ENCODE data around the gene RAB31.

DNA sequence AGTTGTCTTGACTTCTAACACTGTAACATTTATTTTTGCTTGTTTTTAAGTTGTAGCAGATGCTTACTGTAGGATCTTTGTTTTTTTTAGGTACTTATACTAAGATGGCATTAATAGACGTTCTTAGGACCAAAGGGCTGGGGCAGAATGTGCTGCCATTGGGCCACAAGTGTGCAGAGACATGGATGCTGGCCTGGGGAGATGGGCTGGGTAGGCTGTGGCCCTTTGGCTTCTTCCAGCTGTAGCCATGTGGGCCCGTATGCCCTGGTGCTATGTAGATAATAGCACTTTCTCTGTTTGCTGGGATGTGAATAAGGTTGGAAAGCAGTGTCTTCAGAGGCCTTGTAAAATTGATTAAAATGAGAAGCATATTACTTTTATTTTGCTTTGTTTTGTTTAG is 18.8 kb downstream of the RAB31 start:
- TF ChIP-seq, protein P1, sequence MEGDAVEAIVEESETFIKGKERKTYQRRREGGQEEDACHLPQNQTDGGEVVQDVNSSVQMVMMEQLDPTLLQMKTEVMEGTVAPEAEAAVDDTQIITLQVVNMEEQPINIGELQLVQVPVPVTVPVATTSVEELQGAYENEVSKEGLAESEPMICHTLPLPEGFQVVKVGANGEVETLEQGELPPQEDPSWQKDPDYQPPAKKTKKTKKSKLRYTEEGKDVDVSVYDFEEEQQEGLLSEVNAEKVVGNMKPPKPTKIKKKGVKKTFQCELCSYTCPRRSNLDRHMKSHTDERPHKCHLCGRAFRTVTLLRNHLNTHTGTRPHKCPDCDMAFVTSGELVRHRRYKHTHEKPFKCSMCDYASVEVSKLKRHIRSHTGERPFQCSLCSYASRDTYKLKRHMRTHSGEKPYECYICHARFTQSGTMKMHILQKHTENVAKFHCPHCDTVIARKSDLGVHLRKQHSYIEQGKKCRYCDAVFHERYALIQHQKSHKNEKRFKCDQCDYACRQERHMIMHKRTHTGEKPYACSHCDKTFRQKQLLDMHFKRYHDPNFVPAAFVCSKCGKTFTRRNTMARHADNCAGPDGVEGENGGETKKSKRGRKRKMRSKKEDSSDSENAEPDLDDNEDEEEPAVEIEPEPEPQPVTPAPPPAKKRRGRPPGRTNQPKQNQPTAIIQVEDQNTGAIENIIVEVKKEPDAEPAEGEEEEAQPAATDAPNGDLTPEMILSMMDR (IDR thresholded peaks at IDR 0.05; ENCODE audit: poor library complexity, severe bottlenecking): no peak
- no peak for TF ChIP-seq EP300 (conservative IDR thresholded peaks at IDR 0.05; ENCODE audit: poor library complexity, severe bottlenecking)
- no peak for TF ChIP-seq SMC3 (conservative IDR thresholded peaks at IDR 0.05; ENCODE audit: poor library complexity)
- no peak for TF ChIP-seq TAF1 (IDR thresholded peaks at IDR 0.05; ENCODE audit: low read depth)
- TF ChIP-seq RAD21 (conservative IDR thresholded peaks at IDR 0.05): no peak
- TF ChIP-seq POLR2AphosphoS5 (IDR thresholded peaks at IDR 0.05): no peak
- no peak for TF ChIP-seq EZH2 (IDR thresholded peaks at IDR 0.05; ENCODE audit: borderline replicate concordance, insufficient read depth, low read length, poor library complexity, severe bottlenecking)
- TF ChIP-seq, protein P2, sequence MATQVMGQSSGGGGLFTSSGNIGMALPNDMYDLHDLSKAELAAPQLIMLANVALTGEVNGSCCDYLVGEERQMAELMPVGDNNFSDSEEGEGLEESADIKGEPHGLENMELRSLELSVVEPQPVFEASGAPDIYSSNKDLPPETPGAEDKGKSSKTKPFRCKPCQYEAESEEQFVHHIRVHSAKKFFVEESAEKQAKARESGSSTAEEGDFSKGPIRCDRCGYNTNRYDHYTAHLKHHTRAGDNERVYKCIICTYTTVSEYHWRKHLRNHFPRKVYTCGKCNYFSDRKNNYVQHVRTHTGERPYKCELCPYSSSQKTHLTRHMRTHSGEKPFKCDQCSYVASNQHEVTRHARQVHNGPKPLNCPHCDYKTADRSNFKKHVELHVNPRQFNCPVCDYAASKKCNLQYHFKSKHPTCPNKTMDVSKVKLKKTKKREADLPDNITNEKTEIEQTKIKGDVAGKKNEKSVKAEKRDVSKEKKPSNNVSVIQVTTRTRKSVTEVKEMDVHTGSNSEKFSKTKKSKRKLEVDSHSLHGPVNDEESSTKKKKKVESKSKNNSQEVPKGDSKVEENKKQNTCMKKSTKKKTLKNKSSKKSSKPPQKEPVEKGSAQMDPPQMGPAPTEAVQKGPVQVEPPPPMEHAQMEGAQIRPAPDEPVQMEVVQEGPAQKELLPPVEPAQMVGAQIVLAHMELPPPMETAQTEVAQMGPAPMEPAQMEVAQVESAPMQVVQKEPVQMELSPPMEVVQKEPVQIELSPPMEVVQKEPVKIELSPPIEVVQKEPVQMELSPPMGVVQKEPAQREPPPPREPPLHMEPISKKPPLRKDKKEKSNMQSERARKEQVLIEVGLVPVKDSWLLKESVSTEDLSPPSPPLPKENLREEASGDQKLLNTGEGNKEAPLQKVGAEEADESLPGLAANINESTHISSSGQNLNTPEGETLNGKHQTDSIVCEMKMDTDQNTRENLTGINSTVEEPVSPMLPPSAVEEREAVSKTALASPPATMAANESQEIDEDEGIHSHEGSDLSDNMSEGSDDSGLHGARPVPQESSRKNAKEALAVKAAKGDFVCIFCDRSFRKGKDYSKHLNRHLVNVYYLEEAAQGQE (IDR thresholded peaks at IDR 0.05; ENCODE audit: borderline replicate concordance): no peak
- TF ChIP-seq MXI1 (conservative IDR thresholded peaks at IDR 0.05; ENCODE audit: poor library complexity, severe bottlenecking): no peak

All from neural cell (in vitro differentiated cells).